NK-92 treated with Interleukin-12 subunit alpha and Interleukin-12 subunit beta, amount 100 ng/mL, for 24 hours (cell line): ENCODE results near the gene DENND2D.

Experiments used
- DNase-seq: peaks from one replicate; lab custom pipeline; 2025; lab: John Stamatoyannopoulos, UW

DENND2D gene

DNA sequence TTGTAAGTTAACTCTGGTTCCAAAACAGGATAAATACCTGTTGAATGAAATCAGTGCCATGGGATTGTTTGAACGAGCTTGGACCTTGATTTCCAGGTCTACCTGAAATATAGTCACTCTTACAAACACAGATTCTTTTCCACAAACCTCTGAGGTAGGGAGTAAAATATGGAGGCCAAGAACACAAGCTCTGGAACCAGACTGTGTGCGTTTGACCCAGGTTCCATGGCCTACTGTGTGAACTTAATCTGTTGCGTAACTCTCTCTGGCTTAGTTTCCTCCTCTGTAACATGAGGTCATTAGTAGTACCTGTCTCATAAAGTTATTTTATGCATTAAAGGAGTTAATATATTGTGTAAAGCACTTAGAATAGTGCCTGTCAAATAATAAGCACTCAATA, 25.1 kb downstream of the DENND2D start:
- DNase-seq: no peak

DNA sequence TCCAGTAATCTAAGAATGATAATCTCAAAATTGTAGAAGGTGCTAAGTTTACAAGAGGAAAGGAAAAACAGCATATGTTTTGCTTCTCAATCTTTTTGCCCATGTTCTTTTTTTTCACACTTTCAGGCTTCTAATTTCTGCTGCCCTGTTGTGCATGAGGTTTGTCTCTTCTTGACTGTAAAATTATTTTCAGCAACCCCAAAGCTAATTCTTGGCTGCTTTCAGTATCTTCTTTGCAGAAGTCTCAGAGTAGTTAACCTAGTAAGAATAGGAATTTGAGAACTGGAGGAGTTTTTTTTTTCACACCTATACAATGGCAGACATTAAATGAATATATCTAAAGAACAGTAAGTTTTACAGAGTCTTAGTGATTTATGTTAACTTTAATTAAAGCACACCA, 26.4 kb downstream of the DENND2D start:
- DNase-seq: no peak

DNA sequence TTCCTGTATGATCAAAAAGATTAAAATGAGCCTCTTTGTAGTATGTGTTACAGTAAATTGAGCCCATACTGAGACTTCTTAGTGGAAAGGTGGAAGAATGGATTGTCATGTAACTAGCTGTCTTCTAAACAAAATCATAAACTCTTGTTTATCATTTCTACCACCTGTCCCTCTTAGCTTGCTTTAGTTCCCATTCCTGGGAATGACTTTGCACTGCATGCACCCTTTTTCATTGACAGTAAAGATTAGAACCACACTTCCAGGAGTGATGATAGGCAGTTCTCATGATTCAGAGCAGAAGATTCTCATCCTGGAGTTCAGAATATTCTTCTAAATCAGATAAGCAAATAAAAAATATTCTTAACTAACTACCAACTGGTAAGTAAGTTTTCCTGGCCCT, 28.0 kb downstream of the DENND2D start:
- DNase-seq: no peak

DNA sequence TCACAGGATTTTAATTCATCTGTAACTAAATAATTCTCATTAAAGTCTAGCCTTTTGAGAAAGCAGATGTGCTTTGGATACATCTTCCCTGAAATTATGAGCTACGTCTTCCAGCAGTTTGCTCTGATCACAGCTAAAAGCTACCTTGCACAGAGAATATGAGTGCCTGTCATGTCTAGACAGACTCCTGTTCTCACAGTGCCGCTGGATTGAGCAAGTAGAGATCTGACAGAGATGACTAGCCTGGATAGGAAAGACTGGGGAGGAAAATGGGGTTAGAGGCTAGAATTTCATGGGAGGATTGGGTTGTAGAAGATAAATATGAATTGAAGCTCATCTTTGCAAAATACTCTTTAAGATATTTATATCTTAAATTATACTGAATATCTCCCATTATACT, 36.3 kb downstream of the DENND2D start:
- no peak for DNase-seq

DNA sequence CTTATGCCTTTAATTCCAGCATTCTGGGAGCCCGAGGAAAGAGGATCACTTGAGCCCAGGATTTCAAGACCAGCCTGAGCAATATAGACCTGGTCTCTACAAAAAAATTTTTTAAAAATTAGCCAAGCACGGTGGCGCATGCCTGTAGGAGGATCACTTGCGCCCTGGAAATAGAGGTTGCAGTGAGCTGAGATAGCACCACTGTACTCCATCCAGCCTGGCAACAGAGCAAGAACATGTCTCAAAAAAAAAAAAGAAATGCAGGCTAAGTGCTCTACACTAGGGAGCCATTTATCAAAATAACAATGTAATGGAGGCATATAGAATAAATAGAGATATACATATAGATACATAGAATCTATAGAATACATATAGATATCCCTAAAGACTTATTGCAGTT, 37.1 kb downstream of the DENND2D start:
- DNase-seq: no peak

DNA sequence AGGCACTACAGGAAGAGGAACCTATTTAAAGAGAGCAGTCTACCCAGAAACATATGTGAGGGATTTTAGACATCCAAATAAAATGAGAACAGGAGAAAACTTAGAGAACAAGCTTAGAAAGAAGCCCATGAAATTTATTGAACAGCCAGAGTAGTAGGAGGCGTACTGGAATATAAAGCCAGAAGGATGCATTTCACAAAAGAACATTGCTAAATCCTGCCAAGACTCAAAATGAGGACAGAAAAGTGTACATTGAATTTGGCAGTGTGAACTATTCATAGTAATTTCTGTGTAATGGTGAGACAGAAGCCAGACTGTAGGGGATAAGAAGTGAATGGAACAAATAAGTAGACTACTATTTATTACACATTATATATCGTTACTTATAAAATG, 38.0 kb downstream of the DENND2D start:
- no peak for DNase-seq

DNA sequence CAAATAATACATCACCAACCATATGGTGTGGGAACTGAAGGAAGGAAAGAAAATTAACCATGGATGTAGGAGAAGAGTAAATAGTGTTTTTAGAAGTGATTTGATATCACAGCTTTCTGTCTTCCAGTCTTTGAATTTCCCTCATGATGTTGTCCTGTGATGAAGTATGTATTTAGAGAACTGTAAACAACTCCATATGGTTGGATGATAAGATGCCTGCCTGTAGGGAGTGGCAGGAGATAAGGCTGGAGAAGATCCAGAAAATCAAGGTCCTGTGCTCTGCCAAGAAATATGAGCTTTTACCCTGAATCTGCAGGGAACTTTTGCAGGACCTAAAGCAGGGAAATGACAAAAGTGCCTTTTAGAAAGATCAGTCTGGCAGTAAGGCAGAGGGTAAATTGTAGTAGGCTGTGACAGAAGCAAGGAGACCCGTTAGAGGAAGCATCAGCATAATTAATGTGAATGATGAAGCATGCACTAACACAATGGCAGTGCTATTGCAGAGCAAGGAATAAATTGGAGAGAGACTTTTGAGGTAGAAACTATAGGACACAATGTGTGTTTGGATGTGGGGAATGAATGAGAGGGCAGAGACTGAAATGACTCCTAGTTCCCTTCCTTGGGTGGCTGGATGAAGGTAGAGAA, 38.5 kb downstream of the DENND2D start:
- no peak for DNase-seq

DNA sequence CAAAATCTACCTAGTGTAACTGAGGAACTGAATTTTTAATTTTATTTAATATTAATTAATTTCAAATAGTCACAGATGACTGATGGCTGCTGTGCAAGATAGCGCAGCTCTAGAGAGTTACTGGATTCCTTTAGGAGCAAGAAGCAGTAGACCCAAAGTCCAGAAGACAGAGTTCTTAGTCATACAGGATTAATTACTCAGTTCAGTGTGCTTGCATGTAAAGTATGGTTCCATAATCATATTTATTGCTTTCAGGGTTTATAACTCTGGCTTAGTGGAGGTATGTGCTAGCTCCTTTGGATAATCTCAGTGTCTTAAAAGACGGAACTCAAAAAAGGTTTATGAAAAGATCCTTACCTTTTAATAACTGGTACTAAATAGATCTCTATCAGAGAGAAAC, 43.0 kb downstream of the DENND2D start:
- DNase-seq: no peak

DNA sequence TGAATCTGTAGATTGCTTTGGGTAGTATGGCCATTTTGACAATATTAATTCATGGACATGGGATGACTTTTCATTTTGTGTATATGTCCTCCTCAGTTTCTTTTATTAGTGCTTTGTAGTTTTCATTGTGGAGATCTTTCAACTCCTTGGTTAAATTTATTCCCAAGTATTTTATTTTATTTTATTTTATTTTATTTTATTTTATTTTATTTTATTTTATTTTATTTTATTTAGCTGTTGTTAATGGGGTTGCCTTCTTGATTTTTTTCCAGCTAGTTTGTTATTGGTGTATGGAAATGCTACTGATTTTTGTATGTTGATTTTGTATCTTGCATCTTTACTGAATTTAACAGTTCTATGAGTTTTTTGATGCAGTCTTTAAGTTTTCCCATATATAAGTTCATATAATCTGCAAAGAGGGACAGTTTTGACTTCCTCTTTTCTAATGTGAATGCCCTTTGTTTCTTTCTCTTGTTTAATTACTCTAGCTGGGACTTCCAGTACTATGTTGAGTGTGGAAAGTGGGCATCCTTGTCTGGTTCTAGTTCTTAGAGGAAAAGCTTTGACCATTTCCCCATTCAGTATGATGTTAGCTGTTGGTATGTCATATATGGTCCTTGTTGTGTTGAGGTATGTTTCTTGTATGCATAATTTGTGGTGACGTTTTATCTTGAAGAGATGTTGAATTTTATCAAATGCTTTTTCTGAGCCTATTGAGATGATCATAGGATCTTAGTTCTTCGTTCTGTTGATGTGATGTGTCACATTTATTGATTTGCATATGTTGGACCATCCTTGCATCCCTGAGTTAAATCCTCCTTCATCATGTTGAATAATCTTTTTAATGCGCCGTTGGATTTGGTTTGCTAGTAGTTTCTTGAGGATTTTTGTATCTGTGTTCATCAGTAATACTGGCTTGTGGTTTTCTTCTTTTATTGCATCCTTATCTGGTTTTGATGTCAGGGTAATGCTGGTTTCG, 46.1 kb downstream of the DENND2D start:
- no peak for DNase-seq

DNA sequence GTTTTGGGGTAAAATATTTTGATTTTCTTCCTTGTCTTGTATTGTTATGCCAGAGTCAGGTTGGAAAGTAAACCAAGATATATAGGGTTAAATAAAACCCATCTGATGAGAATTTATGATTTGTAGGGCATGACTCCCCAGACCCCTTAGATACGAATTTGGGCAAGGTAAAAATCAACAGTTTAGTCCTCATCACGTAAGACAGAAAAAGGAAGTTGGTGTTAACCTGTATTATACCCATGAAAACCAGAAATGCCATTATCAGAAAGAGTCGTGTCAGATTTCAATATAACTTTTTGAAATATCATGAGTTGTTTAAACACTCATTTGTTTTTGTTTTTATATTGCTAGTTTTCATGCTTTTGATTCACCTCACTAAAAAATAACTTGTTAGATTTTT, 48.6 kb downstream of the DENND2D start:
- no peak for DNase-seq

DNA sequence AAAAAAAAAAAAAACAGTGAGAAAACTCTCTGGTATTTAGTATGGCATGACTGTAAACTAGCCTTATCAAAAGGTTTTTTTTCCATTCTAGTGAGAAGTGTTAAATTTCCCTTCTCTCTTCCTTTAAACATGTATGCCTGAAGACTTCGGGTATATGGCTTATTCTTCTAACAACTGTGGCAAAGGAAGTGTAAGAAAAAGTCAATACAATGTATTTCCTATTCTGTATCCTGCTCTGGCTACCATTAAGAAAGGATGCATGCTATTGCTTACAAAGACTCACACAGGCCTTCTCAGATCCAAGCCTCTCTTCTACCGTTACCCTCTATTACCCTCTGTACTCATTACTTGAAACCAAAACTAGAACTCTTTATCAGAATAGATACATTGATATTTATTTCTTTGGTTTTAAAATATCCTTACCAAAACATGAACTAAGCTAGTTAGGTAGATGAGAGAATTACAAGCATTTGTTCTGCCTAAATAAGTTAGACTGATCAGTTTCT, 52.0 kb downstream of the DENND2D start:
- no peak for DNase-seq

DNA sequence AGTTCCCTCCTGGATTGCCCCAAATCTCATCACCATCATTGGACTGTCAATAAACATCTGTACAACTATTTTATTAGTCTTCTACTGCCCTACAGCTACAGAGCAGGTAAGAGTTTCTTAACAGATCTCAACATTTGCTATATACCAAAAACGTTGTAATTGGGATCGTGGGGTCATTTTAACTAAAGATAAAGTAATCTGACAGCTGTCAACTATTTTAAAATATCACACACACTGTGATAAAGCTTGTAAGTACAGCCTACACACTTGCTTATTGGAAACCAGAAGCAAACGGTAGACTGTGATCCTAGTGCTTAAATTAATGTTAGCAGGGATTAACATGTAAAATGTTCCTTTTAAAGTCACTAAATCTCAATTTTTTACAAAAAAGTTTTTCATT, 52.5 kb downstream of the DENND2D start:
- no peak for DNase-seq

DNA sequence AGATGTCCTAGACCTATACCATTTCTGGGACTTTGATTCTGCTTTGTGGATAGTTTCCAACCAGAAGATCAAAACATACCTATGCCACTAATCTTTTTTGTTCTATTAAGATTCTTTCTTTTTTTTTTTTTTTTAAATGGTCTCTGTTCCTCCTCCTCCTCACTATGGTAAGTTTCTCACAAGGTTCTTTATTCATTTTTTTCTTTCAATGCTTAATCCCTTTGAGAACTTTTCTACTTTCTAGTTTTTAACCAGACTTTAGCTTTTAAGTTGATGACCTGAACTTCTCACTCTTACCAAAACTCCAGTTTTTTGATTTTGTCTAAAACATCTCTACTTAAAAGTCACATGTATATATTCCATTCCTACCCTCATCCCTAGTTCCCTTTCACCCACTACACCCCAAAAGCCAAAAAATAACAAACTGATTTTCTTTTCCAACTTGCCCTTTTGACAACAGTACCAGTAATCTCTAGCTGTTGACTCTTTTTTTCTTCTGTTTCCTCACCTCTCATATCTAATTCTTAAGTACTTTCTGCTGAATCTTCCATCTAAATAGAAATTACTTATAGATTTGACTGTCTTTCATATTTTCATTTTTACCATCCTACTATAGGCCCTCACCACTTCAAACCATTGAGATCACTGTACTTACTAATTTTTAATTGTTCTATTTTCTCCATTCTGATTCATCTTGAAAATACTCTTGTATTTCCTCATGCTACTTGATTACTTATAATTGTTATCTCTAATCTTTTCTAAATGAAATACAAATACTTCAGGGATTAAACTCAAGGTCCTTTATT, 54.3 kb downstream of the DENND2D start:
- no peak for DNase-seq

DNA sequence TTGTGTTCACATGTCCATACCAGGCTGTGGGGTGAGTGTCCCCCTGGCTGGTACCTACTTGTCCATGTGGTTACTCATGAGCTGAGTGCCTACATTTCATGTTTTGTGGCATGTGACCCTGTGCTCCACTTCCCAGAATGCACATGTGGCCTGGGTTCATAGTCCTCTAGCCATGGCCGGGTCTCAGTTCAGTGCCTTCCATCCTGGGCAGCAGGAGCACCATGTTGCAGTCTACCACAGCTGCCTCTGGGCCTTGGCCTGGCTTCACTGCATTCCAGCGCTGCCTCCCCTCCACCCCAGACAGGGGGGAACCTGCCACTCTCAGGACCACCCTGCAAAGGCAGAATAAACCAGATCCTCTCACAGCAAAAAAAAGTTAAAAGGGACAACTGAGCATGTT, 54.9 kb downstream of the DENND2D start:
- no peak for DNase-seq

DNA sequence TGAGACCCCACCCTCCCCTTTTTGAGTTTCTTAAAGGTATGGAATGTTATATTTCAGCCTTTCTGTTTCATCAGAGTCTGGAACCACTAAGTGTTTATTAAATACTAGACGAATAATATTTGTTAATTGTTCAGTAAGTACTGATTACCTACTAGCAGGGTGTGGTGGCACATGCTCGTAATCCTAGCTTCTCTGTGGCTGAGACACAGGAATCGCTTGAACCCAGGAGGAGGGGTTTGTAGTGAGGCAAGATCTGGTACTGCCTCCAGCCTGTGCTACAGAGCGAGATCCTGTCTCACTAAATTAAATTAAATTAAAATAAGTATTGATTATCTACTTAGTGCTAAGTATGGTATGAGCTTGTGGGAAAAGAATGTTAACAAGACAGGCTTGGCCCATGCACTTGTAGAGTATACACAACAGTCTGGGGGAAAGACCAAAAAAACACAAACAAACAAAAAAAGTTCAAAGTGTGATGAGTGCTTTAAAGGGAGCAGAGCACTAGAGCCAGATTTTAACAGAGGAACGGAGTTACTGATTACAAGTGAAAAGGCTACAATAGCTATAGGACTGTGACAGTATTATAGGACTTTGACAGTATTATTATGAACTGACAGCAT, 58.0 kb downstream of the DENND2D start:
- no peak for DNase-seq

DNA sequence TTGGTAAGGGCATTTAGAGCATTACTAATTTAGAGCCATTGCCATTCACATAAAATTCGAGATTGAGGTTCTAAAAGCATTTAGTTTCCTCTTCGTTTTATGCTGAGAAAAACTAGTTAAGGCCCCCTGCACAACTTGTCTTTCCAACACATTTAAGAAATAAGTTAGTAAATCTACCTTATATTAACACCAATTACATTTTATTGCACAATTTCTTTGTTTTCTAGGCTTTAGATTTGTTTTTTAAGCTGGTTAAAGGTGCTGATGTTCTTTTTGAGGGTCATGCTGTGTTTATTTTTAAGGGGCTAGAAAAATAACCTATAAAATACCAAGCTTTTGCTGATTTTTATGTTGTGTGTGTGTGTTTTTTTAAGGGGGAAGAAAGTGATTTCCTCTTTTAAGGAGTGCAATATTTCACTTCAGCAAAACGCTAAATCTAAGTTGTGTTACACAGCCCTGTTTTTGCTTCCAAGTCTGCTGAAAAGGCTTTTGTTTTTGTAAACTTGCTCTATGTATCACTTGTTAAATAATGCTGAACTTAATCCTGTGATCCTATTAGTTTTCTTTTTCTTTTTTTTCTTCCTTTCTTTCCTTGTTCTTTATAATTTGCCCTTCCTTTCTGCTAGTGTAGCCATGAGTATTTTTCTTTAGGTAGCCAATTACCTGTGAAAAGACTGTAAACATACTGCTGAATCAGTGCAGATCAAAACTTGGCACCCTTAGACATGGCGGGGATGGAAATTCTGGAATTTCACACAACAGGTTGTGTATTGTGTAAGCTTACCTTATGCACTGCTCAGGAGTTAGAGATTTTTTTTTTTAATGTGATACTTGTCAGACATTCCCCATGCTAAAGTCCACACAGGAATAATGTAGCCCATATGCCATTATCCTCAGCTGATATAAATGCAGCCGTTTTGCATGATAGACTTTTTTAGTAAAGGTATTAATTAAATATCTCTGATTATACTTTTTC, 58.9 kb downstream of the DENND2D start:
- no peak for DNase-seq

DNA sequence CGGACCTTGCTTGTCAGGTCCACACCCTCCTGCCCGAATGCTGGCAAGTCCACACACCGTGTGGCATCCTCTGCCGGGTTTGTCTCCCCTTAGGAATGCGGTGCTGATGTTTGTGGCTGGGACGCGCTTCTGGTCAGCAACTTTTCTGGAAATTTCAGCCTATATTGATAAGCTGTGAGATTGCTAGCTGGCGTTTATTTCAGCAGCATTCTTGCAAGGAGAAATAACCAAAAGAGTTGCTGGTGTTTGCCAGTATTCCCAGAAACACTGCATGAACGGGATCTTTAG, 59.8 kb downstream of the DENND2D start:
- DNase-seq: no peak

DNA sequence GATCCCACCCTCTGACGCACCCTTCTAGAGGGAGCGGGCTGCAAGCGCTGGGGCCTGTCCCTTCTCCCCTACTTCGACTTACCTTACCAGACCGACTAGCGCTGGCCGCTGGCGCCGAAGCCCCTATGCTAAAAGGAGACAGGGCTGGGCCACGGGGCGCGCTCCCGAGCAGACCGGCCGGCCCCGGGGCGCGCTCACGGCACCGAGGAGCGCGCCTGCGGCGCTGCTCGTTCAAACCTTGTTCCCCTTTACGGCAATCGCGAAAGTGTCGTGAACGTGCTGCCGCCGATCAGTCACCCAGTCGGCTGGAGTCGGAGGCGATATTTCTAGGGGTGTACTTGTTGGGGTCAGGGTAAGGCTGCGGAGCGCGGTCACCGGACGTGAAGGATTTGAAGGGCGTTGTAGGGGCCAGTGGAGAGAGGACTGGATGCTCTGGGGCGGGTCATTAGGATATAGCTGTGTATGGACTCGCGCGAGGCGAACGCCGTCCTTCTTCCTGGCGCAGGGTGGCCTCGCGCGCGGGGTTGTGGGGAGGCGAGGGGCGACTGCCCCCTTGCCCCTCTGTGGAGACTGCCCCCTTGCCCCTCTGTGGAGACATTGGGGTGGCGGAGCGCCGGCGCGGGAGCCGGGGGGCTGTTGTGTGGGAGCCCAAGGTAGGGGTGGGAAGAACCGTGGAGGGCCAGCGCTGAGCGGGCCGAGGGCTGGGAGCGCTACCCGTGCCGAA, 60.3 kb downstream of the DENND2D start, which contains the start of the genes CEPT1 and DRAM2:
Gene CEPT1 (plus strand): TSS at position 268 of the 724 bp plus-strand sequence. CDS start 7,492 bp downstream, outside the sequence.
Gene DRAM2 (minus strand): TSS at position 138 of the 724 bp plus-strand sequence. CDS start 8,539 bp downstream, outside the sequence.
- peak; percentile 91 for DNase-seq

DNA sequence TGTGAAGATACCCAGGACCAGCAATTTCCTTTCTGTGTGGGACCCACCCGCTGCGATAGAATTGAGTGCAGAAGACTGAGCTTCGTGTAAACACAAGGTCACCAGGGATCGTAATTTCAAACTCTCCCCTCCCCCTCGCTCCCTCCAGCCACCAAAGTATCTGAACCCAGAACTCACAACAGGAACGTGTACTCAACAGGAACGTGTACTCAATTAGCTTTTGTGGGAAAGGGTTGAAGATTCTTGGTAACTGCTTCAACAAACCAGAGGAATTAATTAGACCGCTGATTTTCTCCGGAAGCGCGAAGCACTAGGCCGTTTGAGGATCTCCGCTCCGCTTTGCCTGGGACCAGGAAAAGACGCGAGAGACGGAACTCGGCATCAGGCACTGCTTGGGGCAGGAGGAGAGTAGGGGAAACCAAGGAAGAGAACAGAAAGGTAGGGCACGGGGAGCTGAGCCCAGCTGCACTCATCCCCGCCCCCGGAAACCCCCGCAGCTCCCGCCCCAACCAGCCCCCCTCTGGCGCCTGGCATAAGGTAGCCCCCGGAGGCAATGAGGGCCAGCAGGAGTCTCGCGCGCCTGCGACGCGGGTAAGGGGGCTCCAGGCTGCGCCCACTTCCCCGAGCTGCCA, 61.0 kb downstream of the DENND2D start:
- DNase-seq: peak; percentile 75
